HG03139 (cell line): ENCODE data around the gene EMC10.
"Not testable (repeated sequence)": the region's sequence is repeated elsewhere in the genome, so short reads cannot be mapped to it uniquely, and the experiment has no call there.

Source experiments
- ATAC-seq: cut with Tn5 transposase; IDR thresholded peaks from one replicate; pipeline ENCODE4 v1.9.1; 2021; ENCODE audit not compliant: unreplicated experiment

Gene EMC10

GRCh38 chr19:50512999-50513745, 36.9 kb downstream of the EMC10 start:
- no peak for ATAC-seq

- ATAC-seq: no peak
Measured at GRCh38 chr19:50513746-50514345, 37.5 kb downstream of the EMC10 start, which contains the start of gene ASPDH. ASPDH (minus strand) TSS chr19:50513913; CDS start chr19:50513823, 90 bp downstream.

GRCh38 chr19:50514346-50515167, 38.2 kb downstream of the EMC10 start:
- no peak for ATAC-seq

- ATAC-seq: no peak
Measured at GRCh38 chr19:50515168-50515561, 38.9 kb downstream of the EMC10 start.

- no peak for ATAC-seq
Measured at GRCh38 chr19:50516456-50516855, 40.1 kb downstream of the EMC10 start.

- ATAC-seq: no peak
Measured at GRCh38 chr19:50516964-50517703, 40.8 kb downstream of the EMC10 start.

- no peak for ATAC-seq
Measured at GRCh38 chr19:50517704-50518075, 41.4 kb downstream of the EMC10 start.

GRCh38 chr19:50518091-50519005, 42.0 kb downstream of the EMC10 start:
- no peak for ATAC-seq

GRCh38 chr19:50519006-50519575, 42.8 kb downstream of the EMC10 start:
- no peak for ATAC-seq

GRCh38 chr19:50520822-50521465, 44.6 kb downstream of the EMC10 start:
- no peak for ATAC-seq

GRCh38 chr19:50522881-50523280, 46.6 kb downstream of the EMC10 start:
- no peak for ATAC-seq

- ATAC-seq: not testable (repeated sequence)
Measured at GRCh38 chr19:50528052-50528451, 51.7 kb downstream of the EMC10 start.

- no peak for ATAC-seq
Measured at GRCh38 chr19:50531171-50531612, 54.9 kb downstream of the EMC10 start.

- ATAC-seq: no peak
Measured at GRCh38 chr19:50532952-50533351, 56.6 kb downstream of the EMC10 start.

- ATAC-seq: no peak
Measured at GRCh38 chr19:50534478-50534877, 58.2 kb downstream of the EMC10 start.

GRCh38 chr19:50535672-50536187, 59.4 kb downstream of the EMC10 start:
- no peak for ATAC-seq

GRCh38 chr19:50536662-50537305, 60.5 kb downstream of the EMC10 start:
- ATAC-seq: no peak

- no peak for ATAC-seq
Measured at GRCh38 chr19:50537306-50537685, 61.0 kb downstream of the EMC10 start.
